Ectodermal cell (in vitro differentiated cells): ENCODE results near the gene RUSF1.
A peak's percentile ranks its signal among the peaks of the same experiment; 100 is the strongest.

ENCODE experiments used
- H3K27ac ChIP-seq: 2 replicates; pipeline ENCODE4 v1.7.0; 2013; ENCODE audit warnings: mild to moderate bottlenecking, low read depth, low read length; ENCODE audit not compliant: insufficient read depth, poor library complexity, severe bottlenecking
- H3K27me3 ChIP-seq: 2 replicates; pipeline ENCODE4 v1.7.0; 2013; ENCODE audit warnings: mild to moderate bottlenecking, low read length; ENCODE audit not compliant: insufficient read depth, control insufficient read depth, poor library complexity, severe bottlenecking
- H3K36me3 ChIP-seq: one replicate; pipeline ENCODE4 v1.7.0; 2013; ENCODE audit warnings: low read length; ENCODE audit not compliant: control insufficient read depth, insufficient read depth
- H3K4me1 ChIP-seq: one replicate; pipeline ENCODE4 v1.7.0; 2013; ENCODE audit warnings: low read length; ENCODE audit not compliant: control insufficient read depth, insufficient read depth
- H3K4me3 ChIP-seq: 2 replicates; pipeline ENCODE4 v1.7.0; 2013; ENCODE audit warnings: low read depth, low read length, control low read depth; ENCODE audit not compliant: insufficient read depth
- H3K9me3 ChIP-seq: 2 replicates; pipeline ENCODE4 v1.7.0; 2013; ENCODE audit warnings: mild to moderate bottlenecking, low read length, moderate library complexity; ENCODE audit not compliant: control insufficient read depth
- WGBS, 2 experiments: methylation state at CpG; one replicate each; pipeline ENCODE4 v1.1.7; 2013; ENCODE audit warnings: missing lambda C conversion rate in 2 of 2; 5-methylcytosine and 5-hydroxymethylcytosine counted together

RUSF1 gene

DNA sequence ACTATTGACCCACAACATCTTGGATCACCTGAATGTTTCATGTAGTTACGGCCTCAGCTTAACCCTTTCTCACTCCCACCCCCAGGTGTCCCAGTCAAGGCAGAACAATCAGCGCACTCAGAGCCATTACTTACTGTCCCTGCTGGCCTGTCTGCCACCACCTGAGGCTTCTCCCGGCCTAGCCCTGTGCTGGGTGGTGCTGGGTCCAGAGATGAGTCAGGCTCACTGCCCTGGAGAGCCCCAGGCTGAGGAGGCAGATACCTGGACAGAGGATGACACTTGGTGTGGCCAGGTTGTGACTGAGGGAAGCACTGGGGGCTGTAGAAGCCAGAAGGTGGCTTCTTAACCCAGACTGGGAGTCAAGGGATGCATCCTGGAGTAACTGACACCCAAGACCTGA, 29.2 kb downstream of the RUSF1 start:
- Histone ChIP-seq H3K36me3 (no peaks in the 10 kb centered on the region), H3K4me3 (no peak overlapping the region), H3K27me3 (peaks cover 68% of the 10 kb centered on the region), H3K9me3 (no peaks in the 10 kb centered on the region), H3K27ac (no peak overlapping the region), H3K4me1 (no peaks in the 10 kb centered on the region)
- WGBS, 2 experiments, result 85 to 91% methylated on average over 3 of the region's 3 CpGs

- no peaks in the 10 kb centered on the region for H3K36me3 ChIP-seq
- H3K4me3 ChIP-seq, result no peak overlapping the region
- 70 to 76% methylated on average over 67 of the region's 67 CpGs for WGBS, 2 experiments
- H3K9me3 ChIP-seq, result no peaks in the 10 kb centered on the region
- H3K27me3 ChIP-seq, result peaks cover 74% of the 10 kb centered on the region
- no peak overlapping the region for H3K27ac ChIP-seq
- no peaks in the 10 kb centered on the region for H3K4me1 ChIP-seq
These were observed 30.7 kb downstream of the RUSF1 start for GRCh38 chr16:31477220-31478216.

DNA sequence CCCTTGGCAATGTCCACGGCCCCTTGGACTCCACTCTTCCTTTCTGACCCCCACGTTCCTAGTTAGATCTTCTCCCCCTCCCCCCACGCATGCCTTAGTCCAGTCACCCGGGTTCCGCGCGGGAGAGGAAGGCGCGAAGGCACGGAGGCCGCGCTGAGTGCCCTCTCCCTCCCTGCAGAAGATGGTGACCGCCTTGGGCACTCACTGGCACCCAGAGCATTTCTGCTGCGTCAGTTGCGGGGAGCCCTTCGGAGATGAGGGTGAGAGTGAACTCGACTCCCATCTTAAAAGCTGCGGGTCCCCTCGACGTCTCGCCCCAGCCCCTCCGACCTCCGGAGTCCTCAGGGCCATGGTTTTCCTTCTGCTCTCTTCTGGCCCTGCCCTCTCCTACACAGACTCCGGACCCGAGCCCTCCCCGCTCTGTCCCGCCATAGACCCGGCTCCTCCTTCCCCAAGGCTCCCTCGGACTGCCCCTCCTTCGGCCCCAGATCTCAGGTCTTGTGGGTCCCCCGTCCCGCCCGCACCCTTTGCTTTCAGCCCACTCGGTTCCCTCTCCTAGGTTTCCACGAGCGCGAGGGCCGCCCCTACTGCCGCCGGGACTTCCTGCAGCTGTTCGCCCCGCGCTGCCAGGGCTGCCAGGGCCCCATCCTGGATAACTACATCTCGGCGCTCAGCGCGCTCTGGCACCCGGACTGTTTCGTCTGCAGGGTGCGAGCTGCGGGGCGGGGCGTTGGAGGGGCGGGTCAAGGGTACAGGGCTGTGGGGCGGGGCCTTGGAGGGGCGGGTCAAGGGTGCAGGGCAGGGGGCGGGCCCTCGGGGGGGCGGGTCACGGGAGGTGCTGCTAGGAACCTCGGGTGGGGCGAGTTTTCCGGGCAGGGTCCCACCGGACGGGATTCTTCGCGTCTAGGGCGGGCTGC, 31.6 kb downstream of the RUSF1 start:
- H3K4me3 ChIP-seq, result peak overlapping the region; percentile 10
- no peak overlapping the region for H3K27ac ChIP-seq

GRCh38 chr16:31475946-31476302, 32.3 kb downstream of the RUSF1 start:
- Histone ChIP-seq H3K27ac (no peak overlapping the region), H3K9me3 (no peaks in the 10 kb centered on the region), H3K36me3 (no peaks in the 10 kb centered on the region), H3K4me3 (no peak overlapping the region), H3K4me1 (peaks cover 5% of the 10 kb centered on the region), H3K27me3 (peaks cover 80% of the 10 kb centered on the region)
- 79 to 83% methylated on average over 26 of the region's 26 CpGs for WGBS, 2 experiments

More for the DNA sequence above, 31.6 kb downstream of the RUSF1 start:
- 73% methylated on average over 68 of the region's 68 CpGs for WGBS, 2 experiments
- H3K9me3 ChIP-seq, result no peaks in the 10 kb centered on the region
- H3K4me1 ChIP-seq, result peaks cover 3% of the 10 kb centered on the region
- H3K36me3 ChIP-seq, result no peaks in the 10 kb centered on the region
- H3K27me3 ChIP-seq, result peaks cover 78% of the 10 kb centered on the region

GRCh38 chr16:31474773-31475738, 33.1 kb downstream of the RUSF1 start:
- Histone ChIP-seq H3K27me3 (peaks cover 79% of the 10 kb centered on the region), H3K9me3 (no peaks in the 10 kb centered on the region), H3K4me1 (peaks cover 5% of the 10 kb centered on the region), H3K27ac (no peak overlapping the region), H3K4me3 (no peak overlapping the region), H3K36me3 (no peaks in the 10 kb centered on the region)
- WGBS, 2 experiments, result 92% methylated on average over 11 to 12 of the region's 12 CpGs

GRCh38 chr16:31474173-31474714, 33.9 kb downstream of the RUSF1 start:
- Histone ChIP-seq H3K4me3 (no peak overlapping the region), H3K9me3 (no peaks in the 10 kb centered on the region), H3K27ac (no peak overlapping the region), H3K4me1 (peaks cover 5% of the 10 kb centered on the region), H3K27me3 (peaks cover 73% of the 10 kb centered on the region), H3K36me3 (no peaks in the 10 kb centered on the region)
- 88 to 89% methylated on average over 12 of the region's 12 CpGs for WGBS, 2 experiments

- Histone ChIP-seq H3K4me1 (peaks cover 5% of the 10 kb centered on the region), H3K4me3 (no peak overlapping the region), H3K36me3 (no peaks in the 10 kb centered on the region), H3K9me3 (no peaks in the 10 kb centered on the region), H3K27me3 (peaks cover 70% of the 10 kb centered on the region), H3K27ac (no peak overlapping the region)
- 92 to 93% methylated on average over 17 of the region's 17 CpGs for WGBS, 2 experiments
These were observed 34.8 kb downstream of the RUSF1 start for GRCh38 chr16:31473264-31473984.

DNA sequence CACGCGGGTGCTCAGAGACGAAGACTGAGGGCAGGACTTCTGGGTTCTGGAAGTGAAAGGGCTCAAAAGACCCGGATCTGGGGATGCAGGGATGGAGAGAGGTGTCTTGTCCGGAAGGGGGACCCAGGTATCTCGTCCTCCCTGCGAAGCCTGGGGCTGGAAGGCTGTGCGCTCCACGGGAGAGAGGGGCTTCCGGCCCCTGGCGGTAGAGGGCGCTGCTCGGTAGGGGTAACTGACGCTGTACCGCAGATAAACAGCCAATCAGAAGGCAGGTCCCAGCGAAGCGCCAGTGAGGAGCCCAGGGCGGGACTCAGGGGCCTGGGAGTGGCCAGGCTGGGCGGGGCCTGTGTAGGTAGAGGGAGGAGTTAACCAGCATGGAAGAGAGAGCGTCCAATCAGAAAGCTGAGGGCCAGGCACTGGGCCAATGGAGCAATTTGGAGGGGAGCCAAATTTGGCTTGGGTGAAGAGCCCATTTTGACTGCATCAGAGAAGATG, 35.4 kb downstream of the RUSF1 start:
- 44 to 52% methylated on average over 20 of the region's 20 CpGs for WGBS, 2 experiments

More for the DNA sequence above, 35.4 kb downstream of the RUSF1 start:
- H3K4me3 ChIP-seq, result peak overlapping the region; percentile 45
- H3K27ac ChIP-seq, result no peak overlapping the region
- H3K4me1 ChIP-seq, result peaks cover 5% of the 10 kb centered on the region
- no peaks in the 10 kb centered on the region for H3K9me3 ChIP-seq
- H3K27me3 ChIP-seq, result peaks cover 65% of the 10 kb centered on the region
- H3K36me3 ChIP-seq, result no peaks in the 10 kb centered on the region
